GM21423 (cell line): ENCODE measurements around the gene ZNF331.

Source experiments
- ATAC-seq: cut with Tn5 transposase; IDR thresholded peaks from one replicate; pipeline ENCODE4 v1.9.1; 2021; ENCODE audit warnings: mild to moderate bottlenecking, moderate library complexity; ENCODE audit not compliant: unreplicated experiment

Gene ZNF331

DNA sequence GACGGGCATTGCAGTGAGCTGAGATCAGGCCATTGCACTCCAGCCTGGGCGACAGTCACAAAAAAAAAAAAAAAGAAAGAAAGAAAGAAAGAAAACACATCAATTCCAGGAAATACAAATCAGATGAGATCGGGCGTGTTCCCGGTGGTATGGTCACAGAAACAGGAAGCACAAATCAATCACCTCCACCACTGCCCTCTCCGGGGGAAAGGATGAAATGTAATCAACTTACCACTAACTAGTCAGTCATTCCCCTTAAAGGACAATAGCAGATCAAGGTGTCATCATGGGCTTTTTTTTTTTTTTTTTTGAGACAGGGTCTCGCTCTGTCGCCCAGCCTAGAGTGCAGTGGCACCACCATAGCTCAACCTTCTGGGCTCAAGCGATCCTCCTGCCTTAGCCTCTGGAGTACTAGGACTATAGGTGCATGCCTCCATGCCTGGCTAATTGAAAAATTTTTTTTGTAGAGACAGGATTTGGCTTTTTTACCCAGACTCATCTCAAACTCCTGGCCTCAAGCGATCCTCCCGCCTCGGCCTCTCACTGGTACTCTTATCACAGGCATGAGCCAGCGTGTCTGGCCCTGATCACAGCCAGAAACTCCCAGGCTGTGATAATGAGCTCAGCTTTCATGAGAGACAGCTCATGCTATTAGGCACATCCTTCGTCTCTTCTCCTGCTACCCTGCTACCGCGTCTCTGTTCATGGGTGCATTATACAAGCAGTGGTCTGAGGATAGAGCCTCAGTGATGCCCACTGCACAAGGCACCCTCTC lies 87.0 kb downstream of the ZNF331 start:
- ATAC-seq, result no peak

GRCh38 chr19:53626486-53626885 lies 88.5 kb downstream of the ZNF331 start:
- no peak for ATAC-seq

- ATAC-seq, result no peak
Observed at GRCh38 chr19:53626976-53627375, 89.0 kb downstream of the ZNF331 start.
